IPS-NIHi7 (cell line): ENCODE data around the gene CRNKL1.
"Not testable (repeated sequence)": the region's sequence is repeated elsewhere in the genome, so short reads cannot be mapped to it uniquely, and the experiment has no call there.

ENCODE experiments used
- DNase-seq: peaks from one replicate; pipeline ENCODE4 v3.0.0; 2012; ENCODE audit warnings: mixed read lengths; ENCODE audit errors: extremely low spot score

The CRNKL1 gene

DNA sequence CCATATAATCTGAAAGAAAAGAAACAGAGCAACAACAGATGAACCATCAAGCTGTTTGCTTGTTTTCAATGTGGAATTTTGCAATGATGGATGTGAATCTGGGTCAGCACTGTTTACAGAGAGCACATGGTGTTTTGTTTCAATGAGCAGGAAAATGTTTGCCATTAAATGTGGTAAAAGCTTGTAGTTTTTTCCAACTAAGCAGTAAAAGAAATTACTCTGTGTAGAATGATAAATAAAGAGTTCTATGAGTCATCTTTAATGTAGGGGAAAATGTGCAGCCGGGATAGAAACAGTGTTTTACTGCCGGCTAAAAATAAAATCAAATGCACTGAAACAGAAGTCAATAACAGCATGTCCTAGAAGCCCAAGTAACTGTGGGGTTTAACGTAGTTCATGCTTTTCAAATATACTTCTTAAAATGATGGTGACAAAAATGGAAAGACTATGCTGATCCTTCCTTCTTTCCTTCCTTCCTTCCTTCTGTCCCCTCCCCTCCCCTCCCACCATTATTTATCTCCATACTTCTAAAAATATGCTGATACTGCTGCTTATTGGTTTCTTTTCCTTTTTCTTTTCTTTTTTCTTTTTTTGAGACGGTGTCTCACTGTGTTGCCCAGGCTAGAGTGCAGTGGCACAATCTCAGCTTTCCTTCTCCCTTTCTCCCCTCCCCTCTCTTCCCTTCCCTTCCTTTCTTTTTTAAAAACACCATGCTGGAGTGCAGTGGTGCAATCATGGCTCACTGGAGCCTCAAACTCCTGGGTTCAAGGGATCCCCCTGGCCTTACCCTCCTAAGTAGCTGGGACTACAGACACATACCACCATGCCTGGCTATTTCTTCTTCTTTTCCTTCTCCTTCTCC lies 41.4 kb downstream of the CRNKL1 start:
- no peak for DNase-seq

DNA sequence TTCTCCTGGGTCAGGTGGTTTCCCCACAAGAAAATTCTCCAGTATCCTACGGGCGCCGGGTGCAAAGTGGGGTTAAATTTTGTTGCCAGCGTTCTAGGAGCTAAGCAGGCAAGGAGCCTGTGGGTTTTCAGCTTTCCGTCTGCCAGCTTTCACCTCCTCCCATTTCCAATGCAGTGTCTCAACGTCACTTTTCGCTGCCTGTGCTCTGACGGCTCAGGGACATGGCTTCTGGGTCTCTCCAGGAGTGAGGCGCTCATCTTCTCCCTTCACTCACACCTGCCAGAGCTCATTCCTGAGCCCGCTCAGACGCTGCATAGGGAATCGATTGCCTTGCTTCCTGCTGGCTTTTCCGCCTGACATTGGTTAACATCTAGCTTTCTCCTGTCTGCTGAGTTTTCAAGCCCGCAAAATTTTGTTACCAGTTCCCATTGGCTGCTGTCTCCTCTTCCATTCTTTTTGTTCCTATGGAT lies 42.4 kb downstream of the CRNKL1 start:
- peak; percentile 55 for DNase-seq

DNA sequence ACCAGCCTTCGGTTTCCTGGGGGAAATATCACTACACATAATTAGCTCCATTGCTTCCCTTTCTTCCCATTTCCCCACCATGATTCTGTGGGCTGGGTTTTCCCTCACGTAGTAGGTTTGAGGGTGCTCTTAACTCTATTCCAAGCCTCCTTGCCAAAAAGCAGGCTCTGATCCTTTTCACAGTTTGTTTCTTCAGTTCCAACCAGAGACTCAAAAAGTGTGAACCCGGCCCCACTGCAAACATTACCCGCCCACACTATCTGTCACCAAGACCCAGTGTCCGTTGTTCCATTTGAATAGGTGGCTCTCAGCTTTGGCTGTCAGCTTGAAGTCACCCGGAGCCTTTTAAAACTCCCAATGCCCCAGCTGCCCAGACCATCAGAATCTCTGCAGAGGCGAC lies 46.9 kb downstream of the CRNKL1 start:
- DNase-seq, result no peak

DNA sequence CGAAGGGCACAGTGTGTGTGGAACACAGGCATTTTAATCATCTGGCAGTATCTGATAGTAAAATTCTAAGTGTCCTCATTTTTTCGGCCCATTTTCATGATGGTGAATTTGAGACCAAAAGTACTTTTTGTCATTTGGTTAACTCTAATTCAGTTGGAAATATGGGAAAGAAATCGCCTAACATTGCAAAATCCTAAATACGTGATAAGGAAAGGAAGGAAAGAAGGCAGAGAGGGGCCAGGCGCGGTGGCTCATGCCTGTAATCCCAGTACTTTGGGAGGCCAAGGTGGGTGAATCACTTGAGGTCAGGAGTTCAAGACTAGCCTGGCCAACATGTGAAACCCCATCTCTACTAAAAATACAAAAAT lies 48.3 kb downstream of the CRNKL1 start:
- DNase-seq, result not testable (repeated sequence)

DNA sequence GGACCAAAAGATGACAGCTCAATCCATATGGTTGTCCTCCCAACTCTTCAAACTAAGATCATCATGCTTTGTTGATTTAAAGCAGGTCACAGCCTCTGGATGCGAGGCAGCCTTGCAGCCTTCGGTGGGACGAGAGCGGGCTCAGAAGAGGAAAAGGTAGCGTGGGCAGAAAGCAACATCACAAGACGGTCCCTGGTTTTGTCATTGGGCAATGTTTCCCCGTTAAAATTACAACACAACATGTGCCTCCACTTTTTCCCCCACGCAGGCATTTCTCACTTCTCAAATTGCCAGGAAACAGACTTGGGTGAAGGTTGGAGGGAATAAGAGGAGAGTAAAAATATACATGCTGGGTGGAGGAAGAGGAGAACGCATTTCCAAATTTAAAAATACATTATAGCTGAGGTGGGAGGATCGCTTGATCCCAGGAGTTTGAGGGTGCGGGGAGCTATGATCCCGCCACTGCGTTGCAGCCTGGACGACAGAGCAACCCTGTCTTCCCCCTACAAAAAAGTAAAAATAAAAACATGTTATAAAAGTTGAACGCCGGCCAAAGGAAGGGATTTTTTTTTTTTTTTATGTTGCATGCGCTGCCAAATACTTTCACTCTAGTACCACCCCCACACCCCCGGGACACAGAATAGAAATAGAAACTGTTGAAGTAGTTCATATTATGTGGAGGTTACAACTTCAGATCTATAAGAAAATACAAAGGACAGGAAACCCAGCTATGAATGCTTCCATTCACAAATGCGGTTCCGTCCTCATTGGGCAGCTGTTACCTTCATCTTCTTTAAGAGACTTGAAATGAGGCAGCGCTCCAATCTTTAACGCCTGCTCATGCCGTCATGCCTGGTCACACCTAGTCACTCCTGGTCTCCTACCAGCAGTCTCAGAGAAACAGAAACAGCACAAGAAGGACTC lies 49.0 kb downstream of the CRNKL1 start:
- no peak for DNase-seq

DNA sequence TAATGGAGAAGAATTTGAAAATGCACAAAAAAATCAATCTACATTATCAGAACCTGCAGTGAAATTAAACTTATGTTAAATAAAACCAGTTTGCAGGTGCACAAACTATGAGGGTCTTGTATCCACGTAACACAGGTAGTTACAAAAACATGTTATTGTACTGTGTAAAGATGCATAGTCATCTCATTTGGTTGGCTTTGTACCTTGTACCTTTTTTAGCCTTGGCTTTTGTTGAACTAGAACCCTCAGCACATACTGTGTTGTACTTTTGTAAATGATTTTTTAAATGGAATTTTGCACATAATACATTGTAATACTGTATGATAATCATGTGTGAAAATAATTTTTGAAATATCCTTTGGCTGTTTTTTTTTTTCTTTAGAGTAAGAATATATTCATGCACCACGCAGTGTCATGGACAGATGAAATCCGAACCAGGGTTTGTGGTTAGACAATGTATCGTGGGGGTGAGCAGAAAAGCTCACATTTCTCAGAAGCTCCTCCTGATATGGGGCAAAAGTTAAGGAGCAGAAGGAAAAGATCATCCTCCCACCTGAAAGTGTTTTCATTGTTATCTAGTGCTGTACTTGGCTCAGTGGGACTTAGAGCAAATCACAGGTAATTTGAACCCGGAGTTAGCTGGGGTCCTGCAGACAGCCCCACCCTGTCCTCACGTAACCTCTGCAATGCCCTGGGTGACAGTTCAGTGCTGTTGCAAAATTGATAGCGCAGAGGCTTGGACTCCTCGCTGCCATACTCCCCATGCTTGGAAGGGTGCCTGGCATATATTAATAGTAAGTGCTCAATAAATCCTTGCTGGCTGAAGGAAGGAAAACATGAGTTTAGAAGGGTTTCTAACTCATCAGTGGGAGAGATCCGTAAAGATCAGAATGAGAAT lies 49.9 kb downstream of the CRNKL1 start:
- no peak for DNase-seq

DNA sequence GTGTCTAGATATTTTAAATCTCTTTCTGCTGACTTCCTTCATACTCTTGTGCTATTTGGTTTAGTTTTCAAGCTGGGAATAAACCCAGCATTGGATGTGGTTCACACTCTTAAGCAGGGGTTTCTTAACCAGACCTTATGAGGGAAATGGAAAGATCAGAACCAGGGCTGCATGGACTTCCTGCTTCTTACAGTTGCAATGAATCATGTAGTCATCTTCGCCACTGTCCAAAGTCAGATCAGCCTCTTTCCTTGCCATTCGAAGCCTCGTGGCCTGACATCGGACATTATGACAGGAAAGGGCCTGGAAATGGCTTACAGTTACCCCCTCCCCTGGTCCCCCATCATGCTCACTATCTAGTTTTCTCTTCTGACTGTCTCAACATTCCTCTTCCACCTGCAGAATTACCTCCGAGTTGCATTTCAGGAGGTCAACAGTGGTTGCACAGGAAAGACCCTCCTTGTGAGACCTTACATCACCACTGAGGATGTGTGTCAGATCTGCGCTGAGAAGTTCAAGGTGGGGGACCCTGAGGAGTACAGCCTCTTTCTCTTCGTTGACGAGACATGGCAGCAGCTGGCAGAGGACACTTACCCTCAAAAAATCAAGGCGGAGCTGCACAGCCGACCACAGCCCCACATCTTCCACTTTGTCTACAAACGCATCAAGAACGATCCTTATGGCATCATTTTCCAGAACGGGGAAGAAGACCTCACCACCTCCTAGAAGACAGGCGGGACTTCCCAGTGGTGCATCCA lies 51.9 kb downstream of the CRNKL1 start:
- no peak for DNase-seq

DNA sequence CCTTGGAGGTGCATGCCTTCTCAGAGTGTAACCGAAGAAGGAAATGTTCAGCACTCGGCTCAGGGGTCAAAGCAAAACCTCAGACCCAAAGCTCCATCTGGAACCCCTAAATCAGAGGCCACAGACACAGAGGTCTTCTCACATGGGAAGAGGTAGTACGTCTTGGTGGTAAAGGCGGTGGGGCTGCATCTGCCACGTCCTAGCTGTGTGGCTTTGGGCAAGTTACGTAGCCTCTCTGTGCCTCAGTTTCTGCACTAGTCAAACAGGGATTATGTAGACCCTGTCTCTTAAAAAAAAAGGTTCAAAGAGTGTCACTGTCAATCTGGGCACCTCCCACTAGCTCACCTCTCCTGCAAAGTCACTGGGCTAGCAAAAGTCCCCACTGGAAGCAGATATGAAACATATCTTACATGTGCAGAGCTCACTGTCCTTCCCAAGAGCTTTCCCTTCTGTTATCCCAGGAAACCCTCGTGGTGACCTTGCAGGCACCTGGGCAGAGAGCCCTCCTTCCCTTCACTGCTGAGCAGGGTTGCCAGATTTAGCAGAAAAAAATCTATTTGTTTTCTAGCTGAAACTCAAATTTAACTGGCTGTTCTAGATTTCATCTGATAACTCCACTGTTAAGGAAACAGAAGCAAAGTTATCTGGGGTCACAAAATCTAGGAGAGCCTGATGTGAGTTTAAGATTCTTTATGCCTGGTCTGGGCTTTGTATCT lies 53.1 kb downstream of the CRNKL1 start:
- DNase-seq, result no peak

DNA sequence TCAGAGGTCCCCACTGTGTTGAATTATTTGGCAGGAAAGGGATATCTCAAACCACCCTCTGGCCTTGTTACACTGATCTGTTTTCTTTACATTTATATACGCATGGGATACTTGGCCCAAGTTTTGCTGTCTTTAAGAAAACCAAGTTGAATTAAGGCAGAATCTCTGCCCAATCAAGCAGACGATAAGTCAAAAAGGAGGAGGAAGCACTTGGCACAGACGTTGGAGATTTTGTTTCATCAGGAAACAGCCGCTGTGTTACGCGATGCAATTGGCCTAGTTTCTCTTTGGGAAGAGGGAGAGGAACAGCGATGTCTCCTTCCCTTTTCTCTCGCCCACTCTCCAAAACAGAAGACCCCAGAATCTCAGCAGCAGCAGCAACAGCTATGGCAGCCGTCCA lies 55.3 kb downstream of the CRNKL1 start:
- no peak for DNase-seq

DNA sequence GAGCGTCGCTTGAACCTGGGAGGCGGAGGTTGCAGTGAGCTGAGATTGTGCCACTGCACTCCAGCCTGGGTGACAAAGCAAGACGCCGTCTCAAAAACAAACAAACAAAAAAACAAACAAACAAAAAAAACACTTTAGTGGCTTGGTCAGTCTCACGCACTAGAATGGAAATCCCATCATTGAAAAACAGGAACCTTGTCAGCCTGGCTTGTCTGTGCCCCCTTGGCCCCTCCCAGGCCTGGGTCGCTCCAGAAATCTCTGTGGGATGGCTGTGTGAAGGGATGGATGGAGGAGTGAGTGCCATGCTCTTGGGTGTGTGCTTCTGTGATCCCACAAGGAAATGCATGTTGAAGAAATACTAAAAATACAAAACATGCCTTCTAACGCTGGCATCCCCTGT lies 56.0 kb downstream of the CRNKL1 start:
- DNase-seq, result no peak

DNA sequence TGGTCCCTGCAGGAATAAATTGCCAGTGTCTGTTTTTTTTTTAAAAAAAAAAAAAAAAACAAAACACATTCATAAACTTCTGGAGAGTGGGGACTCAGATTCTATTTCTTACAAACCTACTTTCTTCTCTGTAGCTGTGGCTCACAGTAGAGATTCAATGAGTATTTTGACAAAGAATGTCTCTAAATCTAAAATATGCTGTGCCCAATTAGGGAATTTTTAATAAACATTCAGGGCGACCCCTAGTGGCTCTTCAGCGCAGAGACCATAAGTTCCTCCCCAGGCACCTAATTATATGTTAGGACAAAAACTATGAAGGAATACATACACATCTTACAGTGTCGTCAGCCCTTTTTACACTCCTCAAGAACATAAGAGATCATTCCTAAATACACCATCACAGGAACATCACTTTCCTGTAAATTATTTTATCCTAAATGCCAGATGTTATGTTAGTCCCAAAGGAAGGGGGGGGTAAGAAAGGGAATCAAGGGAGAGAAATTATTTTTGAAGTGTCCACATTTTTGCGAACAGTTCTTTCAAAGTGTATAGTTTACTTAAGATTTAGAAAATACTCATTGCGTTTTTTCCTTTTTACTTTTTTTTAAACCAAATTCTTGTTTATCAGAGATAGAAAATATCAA lies 56.9 kb downstream of the CRNKL1 start:
- DNase-seq, result peak; percentile 36

DNA sequence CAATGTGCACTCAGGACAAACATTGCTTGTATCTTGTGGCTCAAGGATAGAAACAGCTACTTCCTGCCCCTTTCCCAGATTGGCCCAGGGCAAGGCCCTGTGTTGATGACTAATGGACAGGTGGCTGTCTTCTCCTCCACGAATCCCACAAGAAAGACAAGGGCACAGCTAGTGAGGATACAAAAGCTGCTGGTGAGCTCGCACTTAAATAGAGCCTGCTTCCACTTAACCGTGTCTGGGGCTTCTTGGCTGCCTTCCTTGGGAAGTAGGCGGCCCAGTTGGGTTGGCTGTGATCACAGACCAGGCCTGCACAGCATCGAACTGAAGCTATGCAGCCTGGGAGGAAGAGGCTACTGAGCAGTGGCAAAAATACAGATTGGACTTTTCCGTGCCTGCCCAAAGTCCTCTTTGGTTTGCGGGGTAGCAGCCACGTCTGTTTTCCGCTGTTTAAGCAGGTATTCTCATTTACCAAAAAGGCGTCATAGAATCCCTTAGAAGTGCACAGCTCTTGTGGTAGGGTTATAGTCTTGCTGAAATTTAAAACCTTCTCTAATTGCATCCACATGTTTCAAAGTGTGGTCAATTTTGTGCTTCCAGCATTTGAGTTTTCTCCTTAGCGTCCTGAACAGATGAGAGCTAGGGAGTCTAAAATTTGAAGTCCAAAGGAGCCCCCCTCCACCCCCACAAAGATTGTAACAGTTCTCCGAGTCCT lies 58.2 kb downstream of the CRNKL1 start:
- DNase-seq, result no peak

DNA sequence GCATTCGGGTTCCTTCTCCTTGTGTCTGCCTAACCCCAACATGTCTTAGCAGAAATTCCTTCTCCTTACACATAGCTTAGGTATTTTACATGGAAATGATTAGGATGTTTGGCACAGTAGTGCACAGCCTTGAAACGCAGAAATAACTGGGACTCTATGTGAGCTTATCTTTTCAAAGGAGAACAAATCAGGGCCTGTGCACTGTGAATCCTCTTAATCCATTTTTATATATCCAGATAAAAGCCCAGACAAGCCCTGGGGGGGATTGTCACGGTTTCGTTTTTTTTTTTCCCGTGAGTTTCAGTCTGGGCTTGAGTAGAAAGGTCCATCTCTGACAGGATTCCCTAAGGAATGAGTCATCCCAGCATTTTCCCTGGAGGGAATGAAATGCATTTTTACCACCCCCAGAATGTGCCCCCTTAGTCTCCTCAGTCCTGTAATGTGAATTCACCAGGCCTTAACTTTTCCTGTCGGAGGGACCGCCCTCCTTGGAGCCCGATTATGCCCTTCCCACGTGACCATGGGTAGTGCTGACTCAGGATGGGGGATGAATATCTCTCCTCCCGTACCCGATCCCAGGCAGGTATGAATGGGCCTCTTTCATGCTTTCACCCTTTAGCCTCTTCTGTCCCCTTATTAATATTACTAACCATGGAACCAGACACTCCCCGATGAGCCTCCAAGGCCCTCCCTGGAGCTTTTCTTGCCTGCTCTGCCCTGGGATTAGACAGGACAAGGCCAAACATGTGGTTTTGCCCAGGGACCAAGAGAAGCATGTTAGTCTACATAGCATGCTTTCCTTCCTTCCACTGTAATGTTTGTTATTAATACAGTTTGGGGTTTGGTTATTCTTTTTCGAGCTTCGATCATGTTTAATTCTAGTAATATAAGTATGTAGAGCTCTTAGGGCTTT lies 59.0 kb downstream of the CRNKL1 start:
- peak; percentile 65 for DNase-seq

DNA sequence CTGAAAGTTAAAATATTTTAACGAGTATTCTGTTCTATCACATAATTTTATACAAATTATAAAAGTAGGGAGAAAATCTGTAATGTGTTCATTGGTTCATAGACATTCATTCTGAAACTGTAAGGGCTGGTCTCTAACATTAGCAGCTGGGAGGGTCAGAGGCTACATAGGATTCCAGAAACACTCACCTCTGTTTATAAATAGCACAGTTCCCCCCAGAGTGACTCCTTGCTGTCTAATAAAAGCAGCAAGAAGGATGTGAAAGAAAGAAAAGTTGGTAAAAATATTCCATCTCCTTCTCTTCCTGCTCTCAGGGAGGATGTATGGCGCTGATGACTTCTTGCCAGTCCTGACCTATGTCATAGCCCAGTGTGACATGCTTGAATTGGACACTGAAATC lies 60.4 kb downstream of the CRNKL1 start:
- DNase-seq, result no peak

DNA sequence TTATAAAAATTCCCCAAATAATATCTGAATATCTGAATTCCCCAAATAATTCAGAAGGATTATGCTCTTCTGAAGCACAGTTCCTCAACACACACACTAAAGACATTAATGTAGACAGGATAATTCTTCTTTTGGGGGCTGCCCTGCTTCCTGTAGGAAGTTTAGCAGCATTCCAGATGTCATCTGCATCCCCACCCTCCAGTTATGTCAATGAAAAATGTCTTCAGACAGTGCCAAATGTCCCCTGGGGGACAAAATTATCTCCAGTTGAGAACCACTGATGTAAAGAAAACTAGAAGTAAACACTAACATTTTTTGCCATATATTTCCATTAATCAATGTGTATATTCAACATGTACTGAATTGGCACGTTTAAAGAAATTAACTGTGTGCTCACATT lies 61.0 kb downstream of the CRNKL1 start:
- DNase-seq, result no peak

DNA sequence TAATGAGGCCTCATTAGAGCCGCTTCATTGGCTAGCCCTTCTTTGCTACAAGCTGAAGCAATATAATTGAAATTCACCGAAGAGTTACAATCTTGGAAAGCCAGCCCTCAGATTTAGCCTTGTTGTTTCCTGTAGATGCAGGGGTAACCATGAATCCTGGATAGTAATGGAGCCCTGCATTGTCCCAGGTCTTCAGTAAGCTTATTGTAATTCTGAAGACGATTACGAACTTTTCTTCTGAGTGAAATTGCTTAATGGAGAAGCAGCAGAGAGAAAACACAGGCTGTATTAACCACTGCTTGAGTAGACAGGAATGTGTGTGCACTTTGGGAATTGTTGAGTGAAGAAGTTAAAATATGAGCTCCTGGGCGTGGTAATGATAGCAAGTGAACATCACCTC lies 61.4 kb downstream of the CRNKL1 start:
- DNase-seq, result no peak

DNA sequence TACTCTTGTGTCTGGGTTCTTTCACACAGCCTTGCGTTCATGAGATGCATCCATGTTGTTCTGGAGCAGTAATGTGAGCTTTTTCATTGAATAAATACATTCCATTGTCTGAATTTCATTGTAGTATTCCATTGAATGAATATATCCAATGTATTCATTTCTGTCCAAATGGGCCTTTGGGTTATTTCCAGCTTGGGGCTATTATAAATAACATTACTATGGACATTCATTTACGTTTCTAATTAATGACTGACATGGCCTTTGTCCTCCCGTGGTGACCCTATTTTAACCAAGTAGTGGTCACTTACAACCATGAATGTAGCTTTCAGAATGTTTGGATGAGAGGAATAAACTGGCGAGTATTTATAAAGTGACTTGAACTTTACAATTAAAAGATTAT lies 65.2 kb downstream of the CRNKL1 start:
- DNase-seq, result no peak

DNA sequence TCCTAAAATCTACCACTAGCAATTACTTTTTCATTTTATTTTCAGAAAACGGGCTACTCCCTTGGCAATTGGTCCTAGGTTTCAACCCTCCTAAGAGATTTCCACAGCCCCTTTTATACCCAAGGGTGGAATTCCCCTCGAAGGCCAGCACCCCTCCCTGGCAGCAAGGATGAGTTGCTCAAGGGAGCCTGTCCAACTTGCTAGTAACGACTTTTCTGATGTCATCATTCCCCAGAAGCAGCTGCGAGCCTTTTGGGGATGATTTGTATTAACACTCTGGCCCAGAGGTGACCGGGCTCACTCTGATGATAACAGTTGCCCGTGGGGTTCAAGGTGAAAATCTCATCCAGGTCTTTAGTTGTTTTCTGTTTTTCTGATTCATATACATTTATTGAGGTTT lies 65.8 kb downstream of the CRNKL1 start:
- DNase-seq, result no peak
